Measurements from ENCODE around the gene PTPN14. TPM values are rescaled to one million over a fixed set of nuclear protein-coding genes. Genes with fewer than 3 reads are reported as not detected.

Gene PTPN14
- total and polyA plus RNA-seq, 2 of the 4 experiments (the other 2 are of a cell fraction): 21.5 to 31.7 TPM

- no peak overlapping the region for H4K5ac ChIP-seq (ENCODE audit: low read depth, low read length)
- intact Hi-C loops (cut with micrococcal nuclease) (no loop called here), dilution Hi-C loops (cut with HindIII; ENCODE audit: low sequenced_read_pairs, unreplicated experiment) (no loop called here), in situ Hi-C loops (cut with MboI; ENCODE audit: low sequenced_read_pairs) (no loop called here)
- ChIA-PET CTCF (no interaction called here), POLR2A (ENCODE audit: unreplicated experiment) (no interaction called here)
- peaks cover 37 to 91% of the 10 kb centered on the region in 2 experiments for H3K79me1 ChIP-seq (ENCODE audit: low read depth in 1 of 2, low read length in 2 of 2)
- no peak overlapping the region; the same call in 1 of the 2 replicates for H3K23ac ChIP-seq (ENCODE audit: low read depth, low read length)
- H2AK9ac ChIP-seq (replicated peaks; ENCODE audit: low read depth, low read length, poor library complexity): no peak overlapping the region
- peak overlapping the region; percentile 24; the same call in 1 of the 2 replicates for H3K14ac ChIP-seq (replicated peaks; ENCODE audit: low read depth, low read length)
- H2BK15ac ChIP-seq (ENCODE audit: low read depth, low read length): no peak overlapping the region
- no CpG with 5 or more reads among the region's 9 CpGs for WGBS, 2 experiments (ENCODE audit: extremely low coverage in 2 of 2, insufficient read length in 1 of 2)
- H3K9me3 ChIP-seq (ENCODE audit: control insufficient read depth, insufficient read depth, low read length): no peaks in the 10 kb centered on the region
- H3K27me3 ChIP-seq (ENCODE audit: control insufficient read depth, insufficient read depth, low read length): no peaks in the 10 kb centered on the region
- H3K4me1 ChIP-seq (ENCODE audit: control insufficient read depth, insufficient read depth, low read length): peaks cover 19% of the 10 kb centered on the region
- H3K36me3 ChIP-seq (ENCODE audit: control insufficient read depth, insufficient read depth, low read length): no peaks in the 10 kb centered on the region
- peak overlapping the region; percentile 16; the same call in 1 of the 2 replicates for H3K27ac ChIP-seq (ENCODE audit: insufficient read depth, low read length)
- H4K8ac ChIP-seq (ENCODE audit: low read depth in 2 of 2, low read length in 2 of 2): no peak overlapping the region; a peak in 1 of 4 replicates
- no peak for TF ChIP-seq NFE2L2 (IDR thresholded peaks at IDR 0.05; ENCODE audit: low read depth, low read length)
- TF ChIP-seq CTCF (conservative IDR thresholded peaks at IDR 0.05; ENCODE audit: low read depth, low read length): no peak
- no peak for TF ChIP-seq RAD21 (IDR thresholded peaks at IDR 0.05; ENCODE audit: low read length)
- peak; percentile 43; the same call in 1 of the 2 replicates for TF ChIP-seq CEBPB (IDR thresholded peaks at IDR 0.05; ENCODE audit: low read depth, low read length)
- no peak for TF ChIP-seq RFX5 (IDR thresholded peaks at IDR 0.05; ENCODE audit: low read depth, low read length)
- no peak overlapping the region for H2BK20ac ChIP-seq (ENCODE audit: low read depth, low read length)
- no peak overlapping the region; the same call in 1 of the 2 replicates for H3K9ac ChIP-seq (ENCODE audit: low read depth, low read length)
- ATAC-seq (ENCODE audit: low read depth) (peak; percentile 70), DNase-seq (peak; percentile 80)
- no peak overlapping the region for H3K18ac ChIP-seq (ENCODE audit: low read depth, low read length)
- no peak overlapping the region for H3K4ac ChIP-seq (ENCODE audit: low read depth, low read length)
- no TSS peak for BruUV-seq (replicated peaks)
- H2AK5ac ChIP-seq (ENCODE audit: low read depth, low read length): no peak overlapping the region; the same call in 1 of the 2 replicates
- H3K56ac ChIP-seq (ENCODE audit: extremely low read depth, insufficient read depth, low read length): no peak overlapping the region
- no peak overlapping the region for H3K4me3 ChIP-seq (ENCODE audit: insufficient read depth, low read depth, low read length)
- no peak overlapping the region for H2BK120ac ChIP-seq (ENCODE audit: low read depth, low read length)
- no peak overlapping the region for H2BK5ac ChIP-seq (ENCODE audit: low read depth, low read length, poor library complexity, severe bottlenecking)
- H3K4me2 ChIP-seq (ENCODE audit: low read depth, low read length): peak overlapping the region; percentile 46
- H4K20me1 ChIP-seq (ENCODE audit: insufficient read depth, low read length): peaks cover 70% of the 10 kb centered on the region
- H4K91ac ChIP-seq (ENCODE audit: insufficient read depth, low read depth, low read length): no peak overlapping the region
- H2AFZ ChIP-seq (replicated peaks; ENCODE audit: low read length, poor library complexity): no peak overlapping the region
- H3K9me1 ChIP-seq (ENCODE audit: insufficient read depth, low read length): peaks cover 19% of the 10 kb centered on the region
These were observed 37.2 kb downstream of the PTPN14 start for GRCh38 chr1:214514032-214514818.

Measured in IMR-90 (cell line).